Measurements from ENCODE around the gene TMEM60. TPM values are rescaled to one million over a fixed set of nuclear protein-coding genes. Genes with fewer than 3 reads are reported as not detected.
A peak's percentile ranks its signal among the peaks of the same experiment; 100 is the strongest.

Gene TMEM60
- total RNA-seq, 2 donors from 2014 or later = 8.7 to 12.2 TPM

GRCh38 chr7:77800730-77801129 lies 2.5 kb upstream of the TMEM60 start:
- no peak for TF ChIP-seq CTCF (IDR thresholded peaks at IDR 0.05)
- H3K4me1 ChIP-seq (ENCODE audit: control insufficient read depth in 1 of 2, low read depth in 2 of 2) = peaks cover 13 to 39% of the 10 kb centered on the region in 2 donors
- peak overlapping the region; percentile 40 to 80 for H3K27ac ChIP-seq
- H3K4me3 ChIP-seq = no peak overlapping the region
- DNase-seq (ENCODE audit: low spot score) (no peak), ATAC-seq (ENCODE audit: insufficient number of reproducible peaks, low FRiP score, low read depth) (no peak)
- no peaks in the 10 kb centered on the region for H3K36me3 ChIP-seq
- no peaks in the 10 kb centered on the region for H3K9me3 ChIP-seq
- H3K27me3 ChIP-seq (replicated peaks; ENCODE audit: insufficient read depth) = no peaks in the 10 kb centered on the region

DNA sequence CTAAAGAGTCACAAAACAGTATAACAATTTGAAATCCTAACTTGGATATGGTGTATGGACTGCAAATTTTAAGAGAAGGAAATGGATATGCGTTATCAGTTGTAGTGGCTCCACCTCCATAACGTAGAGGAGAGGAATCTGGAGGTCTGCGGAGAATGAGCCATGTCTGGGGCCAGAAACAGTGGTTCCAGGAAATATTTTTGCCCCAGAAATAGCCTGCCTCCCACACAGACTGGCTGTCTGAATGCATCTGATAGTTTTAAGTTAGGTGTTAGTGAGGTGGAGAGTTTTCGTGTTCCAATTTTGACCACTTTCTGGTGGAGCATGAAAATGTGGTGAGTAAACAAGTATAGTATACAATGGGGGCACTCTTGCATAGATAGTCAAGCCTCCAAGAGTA lies 1.9 kb upstream of the TMEM60 start:
- DNase-seq (ENCODE audit: low spot score) = no peak
- H3K27me3 ChIP-seq (replicated peaks; ENCODE audit: insufficient read depth) = no peaks in the 10 kb centered on the region
- H3K4me3 ChIP-seq = peak overlapping the region; percentile 93
- H3K9me3 ChIP-seq = no peaks in the 10 kb centered on the region
- H3K27ac ChIP-seq = peak overlapping the region; percentile 40 to 80
- H3K4me1 ChIP-seq (ENCODE audit: control insufficient read depth in 1 of 2, low read depth in 2 of 2) = peaks cover 13 to 39% of the 10 kb centered on the region in 2 donors
- H3K36me3 ChIP-seq = no peaks in the 10 kb centered on the region
- no peak for ATAC-seq (ENCODE audit: insufficient number of reproducible peaks, low FRiP score, low read depth)
- TF ChIP-seq CTCF (IDR thresholded peaks at IDR 0.05) = no peak

GRCh38 chr7:77799078-77799964 lies 1.1 kb upstream of the TMEM60 start:
- Histone ChIP-seq H3K27me3 (replicated peaks; ENCODE audit: insufficient read depth) (no peaks in the 10 kb centered on the region), H3K4me3 (peak overlapping the region; percentile 93), H3K36me3 (no peaks in the 10 kb centered on the region), H3K4me1 (ENCODE audit: control insufficient read depth in 1 of 2, low read depth in 2 of 2) (peaks cover 13 to 39% of the 10 kb centered on the region in 2 donors), H3K9me3 (no peaks in the 10 kb centered on the region), H3K27ac (peak overlapping the region; percentile 80 to 86)
- DNase-seq (ENCODE audit: low spot score) (no peak), ATAC-seq (ENCODE audit: insufficient number of reproducible peaks, low FRiP score, low read depth) (no peak)
- TF ChIP-seq CTCF (IDR thresholded peaks at IDR 0.05) = no peak

DNA sequence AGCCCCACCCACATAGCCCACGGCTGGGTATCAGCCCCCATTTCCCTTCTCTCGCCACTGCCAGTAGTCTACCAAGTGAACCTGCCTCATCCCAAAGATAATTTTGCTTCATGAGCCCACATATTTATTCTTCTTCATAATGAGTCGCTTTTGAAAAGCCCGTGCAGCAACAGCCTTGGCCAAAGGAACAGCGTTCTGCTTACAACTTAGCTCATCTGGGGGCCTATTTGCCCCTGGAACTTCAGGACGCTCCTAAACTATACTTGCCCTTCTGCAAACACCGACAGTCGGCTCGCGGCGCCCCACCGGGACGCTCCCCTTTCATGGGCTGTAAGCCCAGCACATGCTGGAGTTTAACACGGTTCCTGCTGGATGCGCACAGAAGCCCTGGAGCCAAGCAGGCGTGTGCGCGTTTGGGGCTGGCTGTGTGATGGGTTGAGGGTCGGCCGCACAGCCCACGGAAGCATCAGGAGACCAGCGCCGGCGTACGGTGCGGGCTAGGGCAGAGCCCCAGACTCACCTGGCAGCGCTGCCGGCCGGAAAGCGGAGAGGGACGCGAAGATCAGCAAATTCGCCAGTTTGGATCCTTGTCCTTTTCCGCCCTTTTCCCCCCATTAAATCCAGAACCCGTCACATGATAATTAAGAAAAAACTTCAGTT lies 370 bp downstream of the TMEM60 start:
- ATAC-seq (ENCODE audit: insufficient number of reproducible peaks, low FRiP score, low read depth) = no peak
- peaks cover 13 to 32% of the 10 kb centered on the region in 2 donors for H3K4me1 ChIP-seq (ENCODE audit: control insufficient read depth in 1 of 2, low read depth in 2 of 2)
- H3K27ac ChIP-seq = peak overlapping the region; percentile 72 to 81
- TF ChIP-seq CTCF (IDR thresholded peaks at IDR 0.05) = no peak
- no peaks in the 10 kb centered on the region for H3K9me3 ChIP-seq
- no peaks in the 10 kb centered on the region for H3K27me3 ChIP-seq (replicated peaks; ENCODE audit: insufficient read depth)
- no peaks in the 10 kb centered on the region for H3K36me3 ChIP-seq
- no peak for DNase-seq (ENCODE audit: low spot score)
- peak overlapping the region; percentile 93 for H3K4me3 ChIP-seq

GRCh38 chr7:77796960-77797359 lies 1.3 kb downstream of the TMEM60 start:
- no peak for TF ChIP-seq CTCF (IDR thresholded peaks at IDR 0.05)
- peak overlapping the region; percentile 93 for H3K4me3 ChIP-seq
- no peaks in the 10 kb centered on the region for H3K27me3 ChIP-seq (replicated peaks; ENCODE audit: insufficient read depth)
- DNase-seq (ENCODE audit: low spot score) = no peak
- ATAC-seq (ENCODE audit: insufficient number of reproducible peaks, low FRiP score, low read depth) = no peak
- no peaks in the 10 kb centered on the region for H3K9me3 ChIP-seq
- no peak overlapping the region for H3K27ac ChIP-seq
- peaks cover 13 to 27% of the 10 kb centered on the region in 2 donors for H3K4me1 ChIP-seq (ENCODE audit: control insufficient read depth in 1 of 2, low read depth in 2 of 2)
- no peaks in the 10 kb centered on the region for H3K36me3 ChIP-seq
